Fibroblast of skin of right biceps (primary cell): ENCODE data around the gene KAT6B.

Source experiments
- DNase-seq: peaks from one replicate; pipeline ENCODE4 v3.0.0-alpha.2; 2013

The KAT6B gene

GRCh38 chr10:75079436-75080083 lies 253.2 kb downstream of the KAT6B start:
- DNase-seq: no peak

GRCh38 chr10:75080554-75080953 lies 254.2 kb downstream of the KAT6B start:
- no peak for DNase-seq

GRCh38 chr10:75081379-75081778 lies 255.0 kb downstream of the KAT6B start:
- DNase-seq: no peak
